NCI-H187 (cell line): Measurements from ENCODE around the gene PCDHGA11.
"Not testable (repeated sequence)": the region's sequence is repeated elsewhere in the genome, so short reads cannot be mapped to it uniquely, and the experiment has no call there.

Source experiments
- DNase-seq, 2 experiments: peaks; one replicate each; lab custom pipeline; 2025; lab: John Stamatoyannopoulos, UW

PCDHGA11 gene

GRCh38 chr5:141431286-141431685, 10.4 kb downstream of the PCDHGA11 start:
- no peak for DNase-seq

DNA sequence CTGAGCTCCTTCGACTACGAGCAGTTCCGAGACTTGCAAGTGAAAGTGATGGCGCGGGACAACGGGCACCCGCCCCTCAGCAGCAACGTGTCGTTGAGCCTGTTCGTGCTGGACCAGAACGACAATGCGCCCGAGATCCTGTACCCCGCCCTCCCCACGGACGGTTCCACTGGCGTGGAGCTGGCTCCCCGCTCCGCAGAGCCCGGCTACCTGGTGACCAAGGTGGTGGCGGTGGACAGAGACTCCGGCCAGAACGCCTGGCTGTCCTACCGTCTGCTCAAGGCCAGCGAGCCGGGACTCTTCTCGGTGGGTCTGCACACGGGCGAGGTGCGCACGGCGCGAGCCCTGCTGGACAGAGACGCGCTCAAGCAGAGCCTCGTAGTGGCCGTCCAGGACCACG, 11.5 kb downstream of the PCDHGA11 start:
- not testable (repeated sequence) for DNase-seq

DNA sequence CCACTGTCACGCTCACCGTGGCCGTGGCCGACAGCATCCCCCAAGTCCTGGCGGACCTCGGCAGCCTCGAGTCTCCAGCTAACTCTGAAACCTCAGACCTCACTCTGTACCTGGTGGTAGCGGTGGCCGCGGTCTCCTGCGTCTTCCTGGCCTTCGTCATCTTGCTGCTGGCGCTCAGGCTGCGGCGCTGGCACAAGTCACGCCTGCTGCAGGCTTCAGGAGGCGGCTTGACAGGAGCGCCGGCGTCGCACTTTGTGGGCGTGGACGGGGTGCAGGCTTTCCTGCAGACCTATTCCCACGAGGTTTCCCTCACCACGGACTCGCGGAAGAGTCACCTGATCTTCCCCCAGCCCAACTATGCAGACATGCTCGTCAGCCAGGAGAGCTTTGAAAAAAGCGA, 11.9 kb downstream of the PCDHGA11 start:
- not testable (repeated sequence) for DNase-seq

- no peak for DNase-seq
Measured at GRCh38 chr5:141434006-141434405, 13.2 kb downstream of the PCDHGA11 start.

DNA sequence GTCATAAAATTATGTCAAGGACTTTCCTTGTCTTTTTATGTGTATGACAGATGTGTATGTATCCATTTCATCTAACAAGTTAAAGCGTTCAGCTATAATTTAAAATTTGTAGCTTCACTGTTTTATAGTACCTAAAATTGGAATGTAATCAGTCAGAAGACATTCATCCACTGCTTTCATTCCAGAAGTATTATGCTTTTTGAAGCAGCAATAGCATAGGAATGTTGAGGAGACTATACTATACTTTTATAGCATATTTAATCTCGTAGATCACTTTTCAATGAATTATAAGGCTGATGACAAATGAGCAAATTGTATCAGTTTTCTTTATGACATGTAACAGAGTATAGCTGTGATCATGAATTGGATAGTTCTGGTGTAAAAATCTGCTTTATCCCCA, 16.4 kb downstream of the PCDHGA11 start:
- DNase-seq, result no peak

DNA sequence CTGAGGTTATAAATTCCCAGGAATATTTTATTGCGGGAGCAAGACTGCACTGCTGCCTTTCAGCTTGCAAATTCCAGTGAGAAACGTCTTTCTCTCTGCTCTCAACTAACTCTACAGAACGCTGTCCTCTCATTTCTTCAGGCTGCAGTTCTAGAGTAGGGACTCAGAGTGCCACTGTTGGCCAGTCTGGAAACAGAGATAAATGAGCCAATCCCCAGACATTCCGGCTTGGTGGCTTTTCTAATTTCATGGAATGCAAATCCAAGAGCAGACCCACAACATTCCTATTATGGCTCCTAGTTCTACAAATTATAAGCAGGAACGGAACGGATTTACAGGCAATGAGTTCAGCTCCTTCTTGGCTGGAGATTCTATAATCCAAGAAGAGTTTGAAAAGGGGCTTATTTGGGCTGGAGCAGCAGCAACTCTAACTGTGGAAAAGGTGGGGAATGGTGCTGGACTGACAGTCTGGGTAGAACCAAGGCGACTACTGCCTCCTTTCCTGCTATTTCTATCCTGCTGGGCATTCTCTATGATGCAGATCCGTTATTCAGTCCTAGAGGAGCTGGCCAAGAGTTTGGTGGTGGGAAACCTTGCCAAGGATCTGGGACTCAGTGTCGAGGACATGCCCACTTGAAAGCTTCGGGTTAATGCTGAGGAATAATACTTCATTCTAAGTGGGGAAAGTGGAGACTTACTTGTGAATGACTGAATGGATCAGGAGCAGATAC, 18.7 kb downstream of the PCDHGA11 start:
- no peak for DNase-seq

- no peak for DNase-seq
Measured at GRCh38 chr5:141440341-141440740, 19.5 kb downstream of the PCDHGA11 start.

GRCh38 chr5:141441571-141442170, 20.8 kb downstream of the PCDHGA11 start:
- no peak for DNase-seq

DNA sequence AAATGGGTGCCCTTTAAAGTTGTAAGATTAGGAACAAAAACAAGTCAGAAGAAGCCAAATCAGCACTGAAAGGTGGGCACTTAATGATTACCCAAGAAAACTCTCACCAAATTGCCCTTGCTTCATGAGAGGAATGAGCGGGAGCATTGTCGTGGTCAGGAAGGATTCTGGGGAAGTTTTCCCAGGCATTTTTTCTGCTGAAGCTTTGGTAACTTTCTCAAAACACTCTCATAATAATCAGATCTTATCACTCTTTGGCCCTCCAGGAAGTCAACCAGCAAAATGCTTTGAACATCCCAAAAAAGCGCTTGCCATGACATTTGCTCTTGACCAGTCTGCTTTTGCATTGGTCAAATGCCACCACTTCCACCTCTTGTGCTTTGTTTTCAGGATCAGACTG, 44.5 kb downstream of the PCDHGA11 start:
- no peak for DNase-seq
